ENCODE measurements around the gene FHAD1. TPM values are rescaled to one million over a fixed set of nuclear protein-coding genes. Genes with fewer than 3 reads are reported as not detected.

FHAD1 gene
- total RNA-seq, 1 donor = 0.72 TPM

DNA sequence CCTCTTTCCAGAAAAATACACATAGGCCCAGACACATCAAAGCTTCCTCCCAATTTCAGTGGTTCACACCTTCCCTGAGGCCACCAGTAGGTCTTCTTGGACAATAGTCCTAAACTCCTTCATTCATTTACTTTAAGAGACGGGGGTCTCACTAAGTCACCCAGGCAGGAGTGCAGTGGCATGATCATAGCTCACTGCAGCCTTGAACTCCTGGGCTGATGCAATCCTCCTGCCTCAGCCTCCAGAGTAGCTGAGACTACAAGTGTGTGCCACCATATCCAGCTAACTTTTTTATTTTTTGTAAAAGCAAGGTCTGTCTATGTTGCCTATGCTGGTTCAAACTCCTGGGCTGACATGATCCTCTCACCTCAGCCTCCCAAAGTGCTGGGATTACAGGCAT lies 8.2 kb upstream of the FHAD1 start:
- H3K4me1 ChIP-seq (ENCODE audit: insufficient read depth, low read length) = no peaks in the 10 kb centered on the region
- H3K4me3 ChIP-seq (ENCODE audit: insufficient read depth, low read length) = no peak overlapping the region
- H3K27me3 ChIP-seq (ENCODE audit: insufficient read depth, low read length) = peaks cover 5% of the 10 kb centered on the region
- H3K4me2 ChIP-seq (ENCODE audit: insufficient read depth, low read length) = no peak overlapping the region
- no peak overlapping the region for H2AFZ ChIP-seq (ENCODE audit: low read length)
- H3K79me2 ChIP-seq (ENCODE audit: insufficient read depth, low read length) = no peaks in the 10 kb centered on the region
- no peak for TF ChIP-seq CTCF (IDR thresholded peaks at IDR 0.05; ENCODE audit: extremely low read depth, low read depth, low read length)
- H4K20me1 ChIP-seq (ENCODE audit: insufficient read depth, low read length) = no peaks in the 10 kb centered on the region
- H3K9me3 ChIP-seq (ENCODE audit: low read depth, low read length) = no peaks in the 10 kb centered on the region
- no peak for DNase-seq (ENCODE audit: insufficient read length, low spot score, missing footprints)
- H3K36me3 ChIP-seq (ENCODE audit: insufficient read depth, low read length) = no peaks in the 10 kb centered on the region
- H3K27ac ChIP-seq (ENCODE audit: low read depth, low read length) = no peak overlapping the region

DNA sequence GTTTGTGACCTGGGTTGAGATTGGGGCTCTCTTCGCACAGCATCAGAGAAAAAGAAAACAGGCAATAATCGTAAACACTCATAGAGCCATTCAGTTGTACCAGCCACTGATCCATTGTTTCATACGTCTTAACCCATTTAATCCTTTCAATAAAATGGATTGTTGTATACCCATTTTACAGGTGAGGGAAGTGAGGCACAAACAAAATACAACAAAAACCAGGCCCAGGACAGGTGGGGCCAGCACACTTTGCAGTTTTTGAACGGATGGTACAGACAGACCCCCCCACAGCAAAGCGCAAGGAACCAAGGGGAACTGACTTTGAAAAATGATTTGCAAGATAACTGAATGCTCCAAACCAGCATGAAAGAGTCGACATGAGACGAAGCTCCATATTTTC lies 4.3 kb upstream of the FHAD1 start:
- no peaks in the 10 kb centered on the region for H3K4me1 ChIP-seq (ENCODE audit: insufficient read depth, low read length)
- H3K4me2 ChIP-seq (ENCODE audit: insufficient read depth, low read length) = no peak overlapping the region
- no peaks in the 10 kb centered on the region for H3K9me3 ChIP-seq (ENCODE audit: low read depth, low read length)
- no peaks in the 10 kb centered on the region for H3K79me2 ChIP-seq (ENCODE audit: insufficient read depth, low read length)
- H3K27ac ChIP-seq (ENCODE audit: low read depth, low read length) = no peak overlapping the region
- DNase-seq (ENCODE audit: insufficient read length, low spot score, missing footprints) = no peak
- no peak for TF ChIP-seq CTCF (IDR thresholded peaks at IDR 0.05; ENCODE audit: extremely low read depth, low read depth, low read length)
- no peak overlapping the region for H2AFZ ChIP-seq (ENCODE audit: low read length)
- H3K27me3 ChIP-seq (ENCODE audit: insufficient read depth, low read length) = peaks cover 20% of the 10 kb centered on the region
- no peaks in the 10 kb centered on the region for H3K36me3 ChIP-seq (ENCODE audit: insufficient read depth, low read length)
- H4K20me1 ChIP-seq (ENCODE audit: insufficient read depth, low read length) = no peaks in the 10 kb centered on the region
- H3K4me3 ChIP-seq (ENCODE audit: insufficient read depth, low read length) = no peak overlapping the region

DNA sequence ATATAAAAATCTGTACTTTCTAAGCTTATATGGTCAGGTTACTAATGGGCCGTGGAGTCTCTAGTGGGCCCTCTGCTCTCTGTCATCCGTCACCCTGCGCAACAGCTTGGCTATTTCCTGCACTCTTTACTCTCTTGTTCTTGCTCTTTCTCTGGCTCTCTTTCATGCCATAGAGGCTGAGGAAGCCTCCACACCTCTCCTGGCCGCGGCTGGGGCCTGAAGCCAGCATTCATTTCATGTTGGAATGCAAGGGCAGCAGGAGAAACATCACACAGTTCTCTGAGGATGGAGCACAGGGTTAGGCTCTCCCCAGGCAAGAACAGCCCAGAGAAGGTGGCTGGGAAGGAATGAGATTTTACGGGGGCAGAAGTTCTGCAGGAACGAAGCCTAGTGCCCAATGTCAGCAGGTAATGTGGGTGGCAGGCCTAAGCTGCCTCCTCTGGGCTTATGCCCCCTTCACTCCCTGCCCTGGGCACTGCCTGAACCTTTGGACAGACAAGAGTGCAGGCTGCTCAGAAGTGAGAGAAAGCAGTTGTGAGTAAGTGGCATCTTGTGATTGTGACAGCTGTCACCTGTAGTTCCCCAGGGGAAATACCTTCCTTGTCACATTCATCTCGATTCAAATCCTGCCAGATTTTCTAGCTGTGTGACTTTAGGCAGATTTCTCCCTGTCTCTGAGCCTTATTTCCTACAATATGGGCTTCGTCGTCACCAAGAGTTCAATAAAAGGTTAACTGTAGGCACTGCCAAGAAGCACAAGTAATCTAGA lies 3.6 kb upstream of the FHAD1 start:
- no peak overlapping the region for H3K4me2 ChIP-seq (ENCODE audit: insufficient read depth, low read length)
- no peak overlapping the region for H2AFZ ChIP-seq (ENCODE audit: low read length)
- H3K4me1 ChIP-seq (ENCODE audit: insufficient read depth, low read length) = no peaks in the 10 kb centered on the region
- DNase-seq (ENCODE audit: insufficient read length, low spot score, missing footprints) = no peak
- H3K36me3 ChIP-seq (ENCODE audit: insufficient read depth, low read length) = no peaks in the 10 kb centered on the region
- no peak for TF ChIP-seq CTCF (IDR thresholded peaks at IDR 0.05; ENCODE audit: extremely low read depth, low read depth, low read length)
- no peaks in the 10 kb centered on the region for H4K20me1 ChIP-seq (ENCODE audit: insufficient read depth, low read length)
- H3K9me3 ChIP-seq (ENCODE audit: low read depth, low read length) = no peaks in the 10 kb centered on the region
- no peaks in the 10 kb centered on the region for H3K79me2 ChIP-seq (ENCODE audit: insufficient read depth, low read length)
- no peak overlapping the region for H3K4me3 ChIP-seq (ENCODE audit: insufficient read depth, low read length)
- no peak overlapping the region for H3K27ac ChIP-seq (ENCODE audit: low read depth, low read length)
- peaks cover 25% of the 10 kb centered on the region for H3K27me3 ChIP-seq (ENCODE audit: insufficient read depth, low read length)

- Histone ChIP-seq H3K4me1 (ENCODE audit: insufficient read depth, low read length) (peaks cover 3% of the 10 kb centered on the region), H3K4me3 (ENCODE audit: insufficient read depth, low read length) (no peak overlapping the region), H3K27me3 (ENCODE audit: insufficient read depth, low read length) (peaks cover 28% of the 10 kb centered on the region), H3K27ac (ENCODE audit: low read depth, low read length) (no peak overlapping the region), H4K20me1 (ENCODE audit: insufficient read depth, low read length) (no peaks in the 10 kb centered on the region), H3K36me3 (ENCODE audit: insufficient read depth, low read length) (no peaks in the 10 kb centered on the region), H3K4me2 (ENCODE audit: insufficient read depth, low read length) (no peak overlapping the region), H3K9me3 (ENCODE audit: low read depth, low read length) (no peaks in the 10 kb centered on the region), H2AFZ (ENCODE audit: low read length) (no peak overlapping the region), H3K79me2 (ENCODE audit: insufficient read depth, low read length) (no peaks in the 10 kb centered on the region)
- TF ChIP-seq CTCF (IDR thresholded peaks at IDR 0.05; ENCODE audit: extremely low read depth, low read depth, low read length) = no peak
- DNase-seq (ENCODE audit: insufficient read length, low spot score, missing footprints) = no peak
These were observed 2.2 kb upstream of the FHAD1 start for GRCh38 chr1:15244813-15245212.

Measured in osteoblast (primary cell).